Breast epithelium (tissue), 3 donors: ENCODE results near the gene METTL9.

Experiments used
- CTCF ChIP-seq, 3 donors: fragments of 450-650 bp; IDR thresholded peaks; one replicate each; pipeline ENCODE4 v1.5.1; 2016 to 2017; ENCODE audit warnings: antibody characterized with exemption in 3 of 3, mild to moderate bottlenecking in 3 of 3, moderate library complexity in 3 of 3
- POLR2A ChIP-seq: fragments of 450-650 bp; IDR thresholded peaks from one replicate; pipeline ENCODE4 v1.6.1; 2016; ENCODE audit warnings: antibody characterized with exemption, mild to moderate bottlenecking, moderate library complexity
- POLR2AphosphoS5 ChIP-seq, 3 donors: sonication (generic); formaldehyde crosslinking; IDR thresholded peaks; one replicate each; pipeline ENCODE4 v1.6.1; 2017; ENCODE audit warnings: antibody characterized with exemption in 3 of 3

- TF ChIP-seq CTCF (IDR thresholded peaks at IDR 0.05) (no peak), POLR2A (no peak), POLR2AphosphoS5 (IDR thresholded peaks at IDR 0.05) (no peak)
Observed at GRCh38 chr16:21646091-21646490, 46.7 kb downstream of the METTL9 start.
